Sigmoid colon (tissue), 7 donors: ENCODE results near the gene DSC3. TPM values are rescaled to one million over a fixed set of nuclear protein-coding genes. Genes with fewer than 3 reads are reported as not detected.
"Not testable (repeated sequence)": the region's sequence is repeated elsewhere in the genome, so short reads cannot be mapped to it uniquely, and the experiment has no call there.

Experiments
- DNase-seq: peaks from one replicate; pipeline ENCODE4 v3.0.0-alpha.2; 2019
- H3K27ac ChIP-seq, 4 donors: fragments of 200-600 bp; sonication (generic); one replicate each; pipeline ENCODE4 v1.5.1; 2016 to 2019; ENCODE audit warnings: mild to moderate bottlenecking in 1 of 4
- H3K27me3 ChIP-seq, 3 donors: fragments of 200-600 bp; sonication (generic); one replicate each; pipeline ENCODE4 v1.5.1; 2019; ENCODE audit warnings: mild to moderate bottlenecking in 1 of 3
- H3K36me3 ChIP-seq, 4 donors: fragments of 200-600 bp; sonication (generic); one replicate each; pipeline ENCODE4 v1.5.1; 2016 to 2019
- H3K4me1 ChIP-seq, 4 donors: fragments of 200-600 bp; sonication (generic); one replicate each; pipeline ENCODE4 v1.5.1; 2017 to 2019
- H3K4me3 ChIP-seq, 4 donors: fragments of 200-600 bp; sonication (generic); one replicate each; pipeline ENCODE4 v1.5.1; 2017 to 2019; ENCODE audit warnings: mild to moderate bottlenecking in 2 of 4, moderate library complexity in 1 of 4
- H3K9me3 ChIP-seq, 4 donors: fragments of 200-600 bp in 3 of 4; sonication (generic) in 3 of 4; one replicate each; pipeline versions ENCODE4 v1.5.1 to v1.6.1; 2013 to 2019
- CTCF ChIP-seq, 4 experiments: fragments of 450-650 bp in 3 of 4; fragments of 200-600 bp in 1 of 4; IDR thresholded peaks; one replicate each; pipeline ENCODE4 v1.5.1; 2016 to 2019; ENCODE audit warnings: antibody characterized with exemption in 4 of 4, mild to moderate bottlenecking in 3 of 4, moderate library complexity in 2 of 4
- EP300 ChIP-seq, 4 donors: sonication (generic); formaldehyde crosslinking; IDR thresholded peaks; one replicate each; pipeline ENCODE4 v1.6.1; 2017; ENCODE audit warnings: antibody characterized with exemption in 4 of 4
- POLR2A ChIP-seq, 2 donors: fragments of 450-650 bp; IDR thresholded peaks; one replicate each; pipeline ENCODE4 v1.6.1; 2016; ENCODE audit warnings: antibody characterized with exemption in 2 of 2, mild to moderate bottlenecking in 2 of 2, moderate library complexity in 2 of 2
- POLR2AphosphoS5 ChIP-seq, 4 donors: sonication (generic); formaldehyde crosslinking; IDR thresholded peaks; one replicate each; pipeline ENCODE4 v1.6.1; 2017; ENCODE audit warnings: antibody characterized with exemption in 4 of 4
- WGBS, 2 donors: extraction: QIAGEN DNeasy Blood & Tissue Kit; methylation state at CpG; one replicate each; pipeline ENCODE4 v1.1.7; 2013; 5-methylcytosine and 5-hydroxymethylcytosine counted together
- intact Hi-C: fragments of 100-400 bp; cut with DNase I; formaldehyde crosslinking; loops from one replicate; pipeline ENCODE4 v1.15.1; 2023
- polyA plus RNA-seq, 3 donors: library from polyadenylated mRNA; stranded (reverse); fragments of 200-250 nt; gene quantifications; one replicate each; pipeline ENCODE4 v1.2.3, GENCODE V29; 2013
- total RNA-seq, 4 donors: library from RNA; depleted of rRNA; stranded (reverse); fragments of >200 nt; gene quantifications; one replicate each; pipeline ENCODE4 v1.1.0, GENCODE V29; 2016
- donor health status: healthy with polysubstance abuse.
- donor health status: Bipolar disorder and iron deficiency.
- donor health status: healthy.

DSC3 gene
- total and polyA plus RNA-seq, 7 donors: under 0.01 to 0.49 (median 0.04) TPM; not detected in 3

GRCh38 chr18:31034541-31034940 lies 8.0 kb downstream of the DSC3 start:
- no peak overlapping the region for H3K27ac ChIP-seq
- no peak overlapping the region for H3K4me3 ChIP-seq
- WGBS, 2 donors: 70 to 78% methylated on average over 4 of the region's 4 CpGs
- H3K36me3 ChIP-seq: no peaks in the 10 kb centered on the region
- no peaks in the 10 kb centered on the region for H3K4me1 ChIP-seq
- no peak for DNase-seq
- intact Hi-C loops: no loop called here
- H3K27me3 ChIP-seq: peaks cover 0 to 9% (median 3%) of the 10 kb centered on the region in 3 donors
- TF ChIP-seq CTCF (IDR thresholded peaks at IDR 0.05): no peak
- no peak for TF ChIP-seq POLR2AphosphoS5 (IDR thresholded peaks at IDR 0.05)
- TF ChIP-seq POLR2A (IDR thresholded peaks at IDR 0.05): no peak
- no peak for TF ChIP-seq EP300 (IDR thresholded peaks at IDR 0.05)
- H3K9me3 ChIP-seq: no peaks in the 10 kb centered on the region

GRCh38 chr18:31030574-31031278 lies 11.8 kb downstream of the DSC3 start:
- Histone ChIP-seq H3K4me1 (no peaks in the 10 kb centered on the region), H3K4me3 (no peak overlapping the region), H3K27me3 (no peaks in the 10 kb centered on the region), H3K27ac (no peak overlapping the region), H3K36me3 (no peaks in the 10 kb centered on the region), H3K9me3 (no peaks in the 10 kb centered on the region)
- intact Hi-C loops: no loop called here
- TF ChIP-seq CTCF (IDR thresholded peaks at IDR 0.05): no peak
- TF ChIP-seq POLR2AphosphoS5 (IDR thresholded peaks at IDR 0.05): no peak
- no peak for TF ChIP-seq EP300 (IDR thresholded peaks at IDR 0.05)
- no peak for TF ChIP-seq POLR2A (IDR thresholded peaks at IDR 0.05)
- no peak for DNase-seq
- 57 to 74% methylated on average over 4 of the region's 4 CpGs for WGBS, 2 donors

GRCh38 chr18:31015715-31016434 lies 26.7 kb downstream of the DSC3 start:
- H3K9me3 ChIP-seq: no peaks in the 10 kb centered on the region
- H3K27me3 ChIP-seq: no peaks in the 10 kb centered on the region
- intact Hi-C loops: no loop called here
- H3K36me3 ChIP-seq: no peaks in the 10 kb centered on the region
- no peak overlapping the region for H3K27ac ChIP-seq
- 89 to 96% methylated on average over 3 of the region's 3 CpGs for WGBS, 2 donors
- TF ChIP-seq POLR2AphosphoS5 (IDR thresholded peaks at IDR 0.05) (no peak), CTCF (IDR thresholded peaks at IDR 0.05) (no peak), POLR2A (IDR thresholded peaks at IDR 0.05) (no peak), EP300 (IDR thresholded peaks at IDR 0.05) (no peak)
- H3K4me3 ChIP-seq: no peak overlapping the region
- no peak for DNase-seq
- no peaks in the 10 kb centered on the region for H3K4me1 ChIP-seq

- H3K27ac ChIP-seq, intact Hi-C loops, H3K4me3 ChIP-seq, H3K9me3 ChIP-seq, H3K36me3 ChIP-seq, H3K27me3 ChIP-seq, DNase-seq, H3K4me1 ChIP-seq: not testable (repeated sequence)
- WGBS, 2 donors: 50 to 78% methylated on average over 7 of the region's 7 CpGs
Observed at GRCh38 chr18:31011455-31011854, 31.1 kb downstream of the DSC3 start.

- H3K36me3 ChIP-seq: no peaks in the 10 kb centered on the region
- no peak overlapping the region for H3K27ac ChIP-seq
- DNase-seq: no peak
- no peaks in the 10 kb centered on the region for H3K9me3 ChIP-seq
- TF ChIP-seq EP300 (IDR thresholded peaks at IDR 0.05): no peak
- no peak for TF ChIP-seq POLR2A (IDR thresholded peaks at IDR 0.05)
- TF ChIP-seq CTCF (IDR thresholded peaks at IDR 0.05): no peak
- TF ChIP-seq POLR2AphosphoS5 (IDR thresholded peaks at IDR 0.05): no peak
- no peak overlapping the region for H3K4me3 ChIP-seq
- 91 to 95% methylated on average over 4 of the region's 4 CpGs for WGBS, 2 donors
- H3K4me1 ChIP-seq: no peaks in the 10 kb centered on the region
- intact Hi-C loops: no loop called here
- H3K27me3 ChIP-seq: no peaks in the 10 kb centered on the region
Observed at GRCh38 chr18:31010601-31011000, 31.9 kb downstream of the DSC3 start.
